HG03439 (cell line): ENCODE results near the gene CCP110.

Experiments used
- ATAC-seq: cut with Tn5 transposase; IDR thresholded peaks from one replicate; pipeline ENCODE4 v1.9.1; 2021; ENCODE audit warnings: mild to moderate bottlenecking, moderate library complexity; ENCODE audit not compliant: unreplicated experiment

Gene CCP110

GRCh38 chr16:19595043-19595767 is 71.5 kb downstream of the CCP110 start:
- no peak for ATAC-seq

- no peak for ATAC-seq
Measured at GRCh38 chr16:19598805-19599510, 75.2 kb downstream of the CCP110 start.

- ATAC-seq: no peak
Measured at GRCh38 chr16:19599968-19600716, 76.4 kb downstream of the CCP110 start.

GRCh38 chr16:19601083-19601976 is 77.6 kb downstream of the CCP110 start:
- no peak for ATAC-seq
